ENCODE data around the gene VIL1. TPM values are rescaled to one million over a fixed set of nuclear protein-coding genes. Genes with fewer than 3 reads are reported as not detected.
A peak's percentile ranks its signal among the peaks of the same experiment; 100 is the strongest.

The VIL1 gene
- total and polyA plus RNA-seq, 2 of the 13 experiments (the other 11 are each of a cell fraction or from before 2014, with no cell fraction given) = 287 to 301 TPM

DNA sequence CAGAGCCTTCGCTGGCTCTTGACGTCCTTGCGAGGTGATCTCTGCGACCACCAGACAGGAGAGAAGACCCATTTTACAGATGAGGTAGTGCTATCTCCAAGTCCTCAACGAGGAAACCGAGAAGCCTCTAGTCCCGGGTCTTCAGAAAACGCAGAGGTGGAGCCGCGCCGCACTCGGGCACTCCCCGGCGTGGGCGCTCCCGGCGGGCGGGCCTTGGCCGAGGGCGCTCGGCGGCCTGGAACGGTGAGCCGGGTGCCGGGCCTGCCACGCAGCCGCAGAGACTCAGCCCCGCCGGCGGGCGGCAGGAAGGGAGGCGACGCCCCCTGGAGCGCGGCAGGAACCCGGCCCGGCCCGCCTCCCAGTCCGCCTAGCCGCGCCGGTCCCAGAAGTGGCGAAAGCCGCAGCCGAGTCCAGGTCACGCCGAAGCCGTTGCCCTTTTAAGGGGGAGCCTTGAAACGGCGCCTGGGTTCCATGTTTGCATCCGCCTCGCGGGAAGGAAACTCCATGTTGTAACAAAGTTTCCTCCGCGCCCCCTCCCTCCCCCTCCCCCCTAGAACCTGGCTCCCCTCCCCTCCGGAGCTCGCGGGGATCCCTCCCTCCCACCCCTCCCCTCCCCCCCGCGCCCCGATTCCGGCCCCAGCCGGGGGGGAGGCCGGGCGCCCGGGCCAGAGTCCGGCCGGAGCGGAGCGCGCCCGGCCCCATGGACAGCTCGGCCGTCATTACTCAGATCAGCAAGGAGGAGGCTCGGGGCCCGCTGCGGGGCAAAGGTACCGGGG is 19.3 kb upstream of the VIL1 start, which contains the start of gene CTDSP1 (continued):
- no peak for TF ChIP-seq ZC3H13 (CRISPR knock-in tag; IDR thresholded peaks at IDR 0.05)
- peak; percentile 8 for TF ChIP-seq SRSF1 (optimal IDR thresholded peaks at IDR 0.05; ENCODE audit: low read depth, low read length)
- TF ChIP-seq ZNF441 (CRISPR knock-in tag; IDR thresholded peaks at IDR 0.05; ENCODE audit: borderline replicate concordance) = peak; percentile 85; the same call in 1 of the 2 replicates
- TF ChIP-seq KAT2B (IDR thresholded peaks at IDR 0.05; ENCODE audit: borderline replicate concordance, low read depth, low read length) = no peak
- TF ChIP-seq NAIF1 (CRISPR knock-in tag; IDR thresholded peaks at IDR 0.05; ENCODE audit: borderline replicate concordance) = 0 out of 2 replicates have a peak, but pooled peaks have one; percentile 5
- peak; percentile 75 for TF ChIP-seq RXRB (CRISPR knock-in tag; IDR thresholded peaks at IDR 0.05; ENCODE audit: borderline replicate concordance)
- TF ChIP-seq KMT2B (CRISPR knock-in tag; IDR thresholded peaks at IDR 0.05) = no peak
- TF ChIP-seq MXD4 (CRISPR knock-in tag; IDR thresholded peaks at IDR 0.05) = no peak
- no peak for TF ChIP-seq ZNF382 (CRISPR knock-in tag; IDR thresholded peaks at IDR 0.05; ENCODE audit: borderline replicate concordance)
- no peak for TF ChIP-seq ARID2 (CRISPR knock-in tag; IDR thresholded peaks at IDR 0.05; ENCODE audit: borderline replicate concordance)
- no peak for TF ChIP-seq ZNF484 (CRISPR knock-in tag; IDR thresholded peaks at IDR 0.05; ENCODE audit: borderline replicate concordance, low read depth)
- TF ChIP-seq TBP (CRISPR knock-in tag; IDR thresholded peaks at IDR 0.05) = no peak
- no peak; the same call in 1 of the 2 replicates for TF ChIP-seq PPARG (CRISPR knock-in tag; conservative IDR thresholded peaks at IDR 0.05)
- TF ChIP-seq NCOA2 (CRISPR knock-in tag; IDR thresholded peaks at IDR 0.05) = no peak
- TF ChIP-seq SP140L (CRISPR knock-in tag; IDR thresholded peaks at IDR 0.05; ENCODE audit: borderline replicate concordance) = no peak
- TF ChIP-seq, protein P1, sequence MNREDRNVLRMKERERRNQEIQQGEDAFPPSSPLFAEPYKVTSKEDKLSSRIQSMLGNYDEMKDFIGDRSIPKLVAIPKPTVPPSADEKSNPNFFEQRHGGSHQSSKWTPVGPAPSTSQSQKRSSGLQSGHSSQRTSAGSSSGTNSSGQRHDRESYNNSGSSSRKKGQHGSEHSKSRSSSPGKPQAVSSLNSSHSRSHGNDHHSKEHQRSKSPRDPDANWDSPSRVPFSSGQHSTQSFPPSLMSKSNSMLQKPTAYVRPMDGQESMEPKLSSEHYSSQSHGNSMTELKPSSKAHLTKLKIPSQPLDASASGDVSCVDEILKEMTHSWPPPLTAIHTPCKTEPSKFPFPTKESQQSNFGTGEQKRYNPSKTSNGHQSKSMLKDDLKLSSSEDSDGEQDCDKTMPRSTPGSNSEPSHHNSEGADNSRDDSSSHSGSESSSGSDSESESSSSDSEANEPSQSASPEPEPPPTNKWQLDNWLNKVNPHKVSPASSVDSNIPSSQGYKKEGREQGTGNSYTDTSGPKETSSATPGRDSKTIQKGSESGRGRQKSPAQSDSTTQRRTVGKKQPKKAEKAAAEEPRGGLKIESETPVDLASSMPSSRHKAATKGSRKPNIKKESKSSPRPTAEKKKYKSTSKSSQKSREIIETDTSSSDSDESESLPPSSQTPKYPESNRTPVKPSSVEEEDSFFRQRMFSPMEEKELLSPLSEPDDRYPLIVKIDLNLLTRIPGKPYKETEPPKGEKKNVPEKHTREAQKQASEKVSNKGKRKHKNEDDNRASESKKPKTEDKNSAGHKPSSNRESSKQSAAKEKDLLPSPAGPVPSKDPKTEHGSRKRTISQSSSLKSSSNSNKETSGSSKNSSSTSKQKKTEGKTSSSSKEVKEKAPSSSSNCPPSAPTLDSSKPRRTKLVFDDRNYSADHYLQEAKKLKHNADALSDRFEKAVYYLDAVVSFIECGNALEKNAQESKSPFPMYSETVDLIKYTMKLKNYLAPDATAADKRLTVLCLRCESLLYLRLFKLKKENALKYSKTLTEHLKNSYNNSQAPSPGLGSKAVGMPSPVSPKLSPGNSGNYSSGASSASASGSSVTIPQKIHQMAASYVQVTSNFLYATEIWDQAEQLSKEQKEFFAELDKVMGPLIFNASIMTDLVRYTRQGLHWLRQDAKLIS (CRISPR knock-in tag; IDR thresholded peaks at IDR 0.05) = no peak
- peak; percentile 59 for TF ChIP-seq TEAD3 (CRISPR knock-in tag; optimal IDR thresholded peaks at IDR 0.05; ENCODE audit: borderline replicate concordance)
- TF ChIP-seq ZNF260 (CRISPR knock-in tag; IDR thresholded peaks at IDR 0.05; ENCODE audit: borderline replicate concordance, low read depth) = no peak
- TF ChIP-seq ZNF343 (CRISPR knock-in tag; IDR thresholded peaks at IDR 0.05) = no peak
- TF ChIP-seq, protein P2, sequence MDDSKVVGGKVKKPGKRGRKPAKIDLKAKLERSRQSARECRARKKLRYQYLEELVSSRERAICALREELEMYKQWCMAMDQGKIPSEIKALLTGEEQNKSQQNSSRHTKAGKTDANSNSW (CRISPR knock-in tag; IDR thresholded peaks at IDR 0.05; ENCODE audit: borderline replicate concordance) = no peak; the same call in 1 of the 2 replicates
- 0 out of 2 replicates have a peak, but pooled peaks have one; percentile 37 for TF ChIP-seq KLF11 (CRISPR knock-in tag; IDR thresholded peaks at IDR 0.05)
- peak; percentile 96 for TF ChIP-seq PTBP1 (IDR thresholded peaks at IDR 0.05; ENCODE audit: low read depth, low read length, poor library complexity, severe bottlenecking)
- peak; percentile 42; the same call in 1 of the 2 replicates for TF ChIP-seq HNF4A (CRISPR knock-in tag; IDR thresholded peaks at IDR 0.05)
- peak; percentile 30; the same call in 1 of the 2 replicates for TF ChIP-seq MED13 (CRISPR knock-in tag; IDR thresholded peaks at IDR 0.05)
- TF ChIP-seq HCFC1 (IDR thresholded peaks at IDR 0.05; ENCODE audit: low read depth, low read length) = 0 out of 2 replicates have a peak, but pooled peaks have one; percentile 35
- TF ChIP-seq NFE2 (CRISPR knock-in tag; IDR thresholded peaks at IDR 0.05) = no peak
- TF ChIP-seq ZNF660 (CRISPR knock-in tag; IDR thresholded peaks at IDR 0.05; ENCODE audit: borderline replicate concordance, low read depth) = no peak
- peak; percentile 49; the same call in 1 of the 2 replicates for TF ChIP-seq TBX2 (CRISPR knock-in tag; IDR thresholded peaks at IDR 0.05; ENCODE audit: borderline replicate concordance)
- TF ChIP-seq ZNF451 (CRISPR knock-in tag; IDR thresholded peaks at IDR 0.05) = no peak; the same call in none of the 2 replicates

All from HepG2 (cell line).